ENCODE data around the gene SLC7A1.
"Not testable (repeated sequence)": the region's sequence is repeated elsewhere in the genome, so short reads cannot be mapped to it uniquely, and the experiment has no call there.

The SLC7A1 gene

DNA sequence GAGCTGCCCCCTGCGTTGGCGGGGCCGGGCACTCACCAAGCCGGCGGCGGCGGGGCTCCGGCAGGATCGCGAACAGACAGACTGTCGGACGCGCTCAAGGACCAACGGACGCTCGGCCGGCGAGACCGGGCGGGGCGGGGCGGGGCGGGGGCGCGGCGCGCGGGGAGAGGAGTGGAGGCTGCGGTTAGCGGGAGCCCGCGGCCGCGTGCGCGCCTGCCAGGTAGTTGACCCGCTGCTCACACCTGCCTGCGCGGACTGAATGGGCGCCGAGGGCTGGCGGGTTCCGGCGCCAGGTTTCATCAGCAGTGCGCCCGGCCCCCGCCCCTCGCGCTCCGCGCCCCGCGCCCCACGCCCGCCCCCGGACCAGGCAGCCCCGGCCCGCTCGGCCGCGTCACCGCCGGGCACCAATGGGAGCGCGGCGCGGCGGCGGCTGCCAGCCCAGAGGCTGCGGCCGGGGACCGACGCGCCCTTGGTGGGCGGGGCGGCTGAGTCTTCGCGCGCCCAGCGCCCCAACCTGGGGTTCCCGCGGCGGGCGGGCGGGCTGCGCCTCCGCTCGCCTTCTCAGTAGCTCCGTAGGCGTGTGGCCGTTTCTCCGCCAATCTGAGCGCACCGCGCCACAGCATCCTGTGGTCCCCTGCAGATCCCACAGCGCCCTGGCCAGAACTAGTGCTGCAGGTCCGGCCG lies at the start of gene SLC7A1:
TSS of gene SLC7A1 (minus strand) at position 309 of the 684 bp plus-strand sequence. CDS start 59,500 bp downstream, outside the sequence.
- peak; percentile 84 for DNase-seq (ENCODE audit: low spot score)

DNA sequence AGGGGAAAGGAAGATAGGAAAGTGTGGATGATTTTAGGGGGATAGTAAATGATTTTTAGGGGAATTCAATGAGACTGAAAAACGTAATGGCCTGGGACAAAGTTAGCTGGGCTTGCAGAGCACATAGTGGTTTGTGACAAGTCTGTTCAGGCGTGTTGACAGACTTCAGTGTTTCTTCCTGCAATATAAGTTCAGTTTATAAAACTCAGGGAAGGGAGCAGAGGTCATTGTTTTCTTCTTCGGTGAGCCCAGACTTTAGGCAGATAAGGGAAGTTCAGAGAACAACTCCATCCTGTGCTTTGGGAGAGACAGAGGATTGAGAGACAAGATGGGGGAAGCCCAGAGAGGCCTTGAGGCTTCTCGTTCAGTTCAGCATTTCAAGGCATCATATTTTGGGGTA lies 45.2 kb upstream of the SLC7A1 start:
- DNase-seq (ENCODE audit: low spot score), result no peak

DNA sequence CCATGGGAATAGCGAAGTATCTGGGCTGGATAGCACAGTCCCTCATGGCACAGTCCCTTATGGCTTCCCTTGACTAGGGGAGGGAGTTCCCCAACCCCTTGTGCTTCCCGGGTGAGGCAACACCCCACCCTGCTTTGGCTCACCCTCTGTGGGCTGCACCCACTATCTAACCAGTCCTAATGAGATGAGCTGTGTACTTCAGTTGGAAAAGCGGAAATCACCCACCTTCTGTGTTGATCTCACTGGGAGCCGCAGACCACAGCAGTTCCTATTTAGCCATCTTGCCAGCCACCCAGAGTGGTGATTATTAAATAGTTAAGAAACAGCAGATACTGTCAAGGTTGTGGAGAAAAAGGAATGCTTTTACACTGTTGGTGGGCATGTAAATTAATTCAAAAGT lies 41.3 kb upstream of the SLC7A1 start:
- DNase-seq (ENCODE audit: low spot score), result not testable (repeated sequence)

DNA sequence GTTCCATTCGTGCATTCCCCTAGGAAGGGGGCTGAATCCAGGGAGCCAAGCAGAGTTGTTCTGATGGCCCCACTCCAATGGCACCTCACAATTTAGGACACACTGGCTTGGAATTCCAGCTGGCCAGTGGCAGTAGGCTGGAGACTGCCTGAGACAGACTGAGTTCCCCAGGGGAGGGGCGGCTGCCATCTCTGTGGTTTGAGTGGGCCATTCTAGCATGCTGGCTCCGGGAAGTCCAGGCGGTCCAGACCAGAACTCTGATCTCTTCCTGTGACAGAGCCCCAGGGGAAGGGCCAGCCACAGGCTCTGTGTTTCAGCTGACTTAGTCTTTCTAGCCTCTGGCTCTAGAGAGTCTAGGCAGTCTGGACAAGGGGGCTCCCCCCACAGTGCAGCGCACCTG lies 29.5 kb upstream of the SLC7A1 start:
- DNase-seq (ENCODE audit: low spot score), result no peak

DNA sequence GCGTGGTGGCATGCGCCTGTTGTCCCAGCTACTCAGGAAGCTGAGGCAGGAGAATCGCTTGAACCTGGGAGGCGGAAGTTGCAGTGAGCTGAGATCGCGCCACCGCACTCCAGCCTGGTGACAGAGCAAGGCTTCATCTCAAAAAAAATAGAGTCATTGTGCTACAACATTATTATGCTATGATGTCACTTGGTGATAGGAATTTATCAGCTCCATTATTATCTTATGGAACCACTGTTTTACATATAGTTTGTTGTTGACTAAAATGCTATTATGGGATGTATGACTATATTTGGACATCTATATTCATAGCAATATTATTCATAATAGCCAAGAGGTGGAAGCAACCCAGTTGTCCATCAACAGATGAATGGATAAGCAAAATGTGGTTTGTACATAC lies 26.4 kb upstream of the SLC7A1 start:
- DNase-seq (ENCODE audit: low spot score), result no peak

DNA sequence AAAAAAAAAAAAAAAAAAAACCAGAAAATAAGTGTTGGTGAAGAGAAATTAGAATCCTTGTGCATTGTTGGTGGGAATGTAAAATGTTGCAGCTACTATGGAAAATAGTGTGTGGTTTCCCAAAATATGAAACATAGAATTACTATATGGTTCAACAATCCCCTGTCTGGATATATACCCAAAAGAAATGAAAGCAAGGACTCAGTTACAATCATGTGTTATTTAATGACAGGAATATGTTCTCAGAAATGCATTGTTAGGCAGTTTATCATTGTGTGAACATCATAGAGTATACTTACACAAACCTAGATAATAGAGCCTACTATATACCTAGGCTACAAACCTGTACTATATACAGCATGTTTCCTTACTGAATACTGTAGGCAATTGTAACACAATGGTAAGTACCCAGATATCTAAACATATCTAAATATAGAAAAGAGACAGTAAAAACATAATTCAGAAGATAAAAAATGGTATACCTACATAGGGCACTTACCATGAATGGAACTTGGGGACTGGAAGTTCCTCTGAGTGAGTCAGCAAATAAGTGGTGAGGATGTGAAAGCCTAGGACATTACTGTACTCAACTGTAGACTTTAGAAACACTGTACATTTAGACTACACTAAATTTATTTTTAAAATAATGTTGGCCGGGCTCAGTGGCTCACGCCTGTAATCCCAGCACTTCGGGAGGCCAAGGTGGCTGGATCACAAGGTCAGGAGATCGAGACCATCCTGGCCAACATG lies 25.7 kb upstream of the SLC7A1 start:
- no peak for DNase-seq (ENCODE audit: low spot score)

DNA sequence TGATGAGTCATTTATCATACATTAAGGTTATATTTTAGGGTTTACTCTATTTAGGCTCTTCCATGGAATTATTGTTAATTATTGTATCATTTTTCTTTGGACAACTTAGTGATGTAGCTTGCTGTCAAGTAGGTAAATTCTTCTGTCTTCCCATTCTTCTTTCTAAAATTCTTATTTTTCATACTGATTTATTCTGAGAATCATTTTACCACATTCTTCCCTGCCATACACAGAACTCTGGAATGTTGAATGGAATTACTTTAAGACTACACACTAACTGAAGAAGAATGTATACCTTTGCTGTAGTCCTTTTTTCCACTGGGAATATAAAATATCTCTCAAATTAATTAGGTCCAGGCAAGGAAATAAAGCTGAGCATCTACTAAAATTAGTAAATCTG lies 24.5 kb upstream of the SLC7A1 start:
- no peak for DNase-seq (ENCODE audit: low spot score)

DNA sequence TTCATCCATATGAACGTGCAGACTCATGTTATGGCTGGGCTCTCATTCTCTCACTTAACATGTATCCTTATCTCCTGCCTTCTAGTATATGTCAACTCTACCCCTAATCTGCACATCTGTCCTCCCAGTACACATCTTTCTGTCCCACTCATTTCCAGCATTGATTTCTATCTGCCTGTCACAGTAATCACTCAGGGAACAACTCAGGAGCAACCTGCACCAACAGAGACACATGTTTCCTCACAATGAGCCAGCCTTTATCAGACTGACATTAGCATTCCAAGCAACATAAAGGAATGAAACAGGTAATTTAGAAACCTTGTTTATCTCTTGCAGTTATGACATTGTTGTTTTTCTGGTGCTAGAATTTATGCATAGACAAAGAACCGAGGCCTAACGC lies 17.6 kb upstream of the SLC7A1 start:
- no peak for DNase-seq (ENCODE audit: low spot score)

DNA sequence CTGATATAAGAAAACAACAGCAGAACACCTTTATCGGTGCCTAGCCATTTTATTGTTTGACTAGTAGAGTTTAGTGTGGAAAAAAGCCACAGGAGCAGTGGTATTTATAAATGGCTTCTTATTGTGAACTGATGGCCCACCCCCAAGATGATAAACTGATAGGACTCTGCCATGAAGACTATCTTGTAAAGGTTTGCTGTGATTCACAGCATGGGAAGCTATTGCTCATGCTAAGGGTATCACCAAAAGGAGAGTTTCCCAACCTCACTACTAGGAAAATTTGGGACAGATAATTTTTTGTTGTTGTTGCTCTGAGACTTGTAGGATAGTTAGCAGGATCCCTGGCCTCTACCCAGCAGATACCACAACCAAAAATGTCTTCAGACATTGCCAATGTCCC lies 12.0 kb upstream of the SLC7A1 start:
- DNase-seq (ENCODE audit: low spot score), result no peak

DNA sequence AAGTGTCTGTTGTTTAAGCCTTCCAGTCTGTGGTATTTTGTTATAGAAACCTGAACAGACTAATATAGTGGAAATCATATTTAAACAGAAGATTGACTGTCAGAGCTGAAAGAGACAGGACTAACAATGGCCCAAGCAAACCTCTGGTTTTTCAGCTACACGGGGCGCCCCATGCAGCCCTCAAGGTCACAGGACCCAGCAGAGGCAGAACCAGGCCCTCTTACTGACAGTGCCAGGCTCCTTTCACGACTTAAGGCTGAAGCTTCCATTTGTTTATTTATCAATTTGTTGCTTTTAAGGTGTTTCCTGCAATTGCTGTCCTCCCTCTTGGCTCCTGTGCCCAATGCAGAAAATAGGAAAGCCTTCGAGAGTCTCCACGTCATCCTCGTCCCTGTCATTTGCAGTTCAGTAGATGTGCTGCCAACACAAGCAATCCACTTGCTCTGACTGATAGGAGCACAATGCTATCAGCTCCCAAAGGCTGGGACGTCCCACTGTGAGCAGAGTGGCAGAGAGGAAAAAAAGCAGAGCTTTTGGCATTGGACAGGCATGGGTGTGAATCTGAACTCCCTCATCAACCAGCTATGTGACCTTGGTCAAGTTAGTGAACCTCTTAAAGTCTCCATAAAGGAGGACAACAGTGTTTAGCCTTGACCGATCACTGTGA lies 10.5 kb upstream of the SLC7A1 start:
- no peak for DNase-seq (ENCODE audit: low spot score)

DNA sequence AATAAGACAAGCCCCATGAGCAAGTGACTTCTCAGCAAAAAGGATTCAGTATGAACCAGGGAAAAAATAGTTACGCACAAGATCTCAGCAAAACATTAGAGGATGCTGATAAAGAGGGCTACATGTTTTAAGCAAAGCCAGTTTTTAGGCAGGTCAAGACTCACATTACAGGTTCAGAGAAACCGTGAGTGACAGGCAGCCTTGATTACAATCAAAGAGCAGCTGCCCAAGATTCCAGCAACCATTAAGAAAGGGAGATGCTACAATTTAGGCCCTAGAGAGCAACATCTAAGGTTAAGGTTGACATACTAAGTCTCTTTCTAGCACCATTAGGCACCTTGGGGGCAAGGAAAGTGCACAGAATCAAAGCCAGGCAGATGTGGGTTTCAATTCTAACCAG lies 2.8 kb upstream of the SLC7A1 start:
- no peak for DNase-seq (ENCODE audit: low spot score)

DNA sequence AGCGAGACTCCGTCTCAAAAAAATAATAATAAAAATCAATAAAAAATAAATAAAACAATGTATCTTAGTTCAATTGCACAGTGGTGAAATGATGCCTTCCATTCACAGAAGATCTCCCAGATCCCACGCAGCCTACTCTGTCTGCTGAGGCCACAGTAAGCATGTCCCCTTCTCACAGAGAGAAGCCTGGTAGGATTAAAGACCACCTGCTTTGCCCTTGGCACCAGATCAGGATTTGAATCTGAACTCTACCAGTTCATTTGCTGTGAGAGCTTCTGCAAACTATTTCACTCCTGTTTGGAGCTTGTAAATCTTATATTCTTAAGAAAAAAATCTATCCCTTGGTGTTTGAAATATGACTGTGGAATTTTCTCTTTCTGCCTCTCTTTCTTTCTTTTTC lies 2.2 kb upstream of the SLC7A1 start:
- no peak for DNase-seq (ENCODE audit: low spot score)

DNA sequence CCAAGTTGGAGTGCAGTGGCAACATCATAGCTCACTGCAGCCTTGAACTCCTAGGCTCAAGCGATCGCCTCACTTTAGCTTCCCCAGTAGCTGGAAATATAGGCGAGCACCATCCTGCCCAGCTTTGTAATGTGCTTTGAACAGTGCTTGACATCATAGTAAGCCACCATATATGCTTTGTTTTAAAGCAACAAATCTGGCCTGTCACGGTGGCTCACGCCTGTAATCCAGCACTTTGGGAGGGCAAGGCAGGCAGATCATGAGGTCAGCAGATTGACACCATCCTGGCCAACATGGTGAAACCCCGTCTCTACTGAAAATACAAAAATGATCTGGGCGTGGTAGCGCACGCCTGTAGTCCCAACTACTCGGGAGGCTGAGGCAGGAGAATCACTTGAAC lies 1.8 kb upstream of the SLC7A1 start:
- no peak for DNase-seq (ENCODE audit: low spot score)

DNA sequence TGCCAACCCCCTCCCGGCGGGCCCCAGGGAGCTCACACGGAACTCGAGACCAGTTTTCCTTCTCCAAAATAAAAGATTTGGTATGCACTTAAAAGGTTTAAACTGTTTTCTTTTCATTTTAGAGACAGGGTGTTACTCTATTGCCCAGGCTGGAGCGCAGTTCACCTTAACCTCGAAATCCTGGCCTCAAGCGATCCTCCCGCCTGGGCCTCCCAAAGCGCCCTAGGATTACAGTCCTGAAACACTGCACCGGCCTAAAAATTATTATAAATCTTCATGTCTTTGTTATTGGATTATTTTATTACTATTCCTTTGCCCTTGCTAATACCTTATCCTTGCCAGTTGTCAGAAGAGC lies 553 bp upstream of the SLC7A1 start:
- no peak for DNase-seq (ENCODE audit: low spot score)

DNA sequence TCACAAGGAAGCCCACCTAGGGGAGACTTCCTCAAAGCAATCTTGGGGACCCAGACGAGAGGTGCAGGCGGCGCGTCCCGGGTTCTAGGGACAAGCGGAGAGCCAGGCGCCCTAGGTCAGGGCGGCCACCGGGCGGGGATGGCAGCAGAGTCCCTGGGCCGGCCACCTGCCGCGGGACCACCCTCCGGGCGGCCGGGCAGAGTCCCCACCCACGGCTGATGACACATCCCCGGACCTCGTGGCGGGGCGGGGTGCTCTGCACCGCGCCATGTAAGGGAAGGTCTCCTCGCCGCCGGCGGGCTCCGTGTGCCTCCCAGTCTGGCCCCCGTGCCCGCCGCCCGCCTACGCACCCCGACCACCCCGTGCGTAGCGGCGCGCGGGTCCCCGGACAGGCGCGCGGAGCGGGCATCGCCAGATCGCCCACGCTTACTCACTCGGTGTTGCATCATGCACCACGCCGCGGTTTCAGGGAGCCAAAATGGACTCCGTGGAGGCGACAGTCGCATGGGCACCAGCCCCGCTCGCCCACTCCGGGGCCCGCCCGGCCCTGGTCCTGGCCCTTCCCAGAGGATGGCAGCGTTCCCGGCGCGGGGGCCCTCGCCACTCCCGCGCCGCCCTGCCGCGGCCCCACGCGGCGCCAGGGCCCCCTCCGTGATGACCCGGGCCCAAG lies 643 bp downstream of the SLC7A1 start:
- peak; percentile 69 for DNase-seq (ENCODE audit: low spot score)

DNA sequence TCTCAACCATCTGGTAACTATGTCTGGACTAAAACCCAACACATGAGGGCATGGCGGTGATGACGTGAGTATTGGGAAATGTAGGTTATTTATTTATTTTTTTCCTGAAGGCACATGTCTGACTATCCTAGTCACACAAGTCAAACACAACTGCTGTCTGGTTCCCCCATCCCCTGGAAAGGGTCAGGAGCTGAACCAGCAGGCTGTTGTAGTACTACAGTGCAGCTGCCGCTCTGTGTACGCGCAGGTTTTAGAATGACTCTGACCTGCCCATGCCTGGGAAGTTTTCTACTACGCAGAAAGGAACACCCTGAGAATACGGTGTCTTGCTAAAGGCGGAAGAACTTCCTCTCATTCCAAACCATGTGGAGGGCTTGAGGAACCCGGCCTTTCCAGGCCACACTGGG lies 1.2 kb downstream of the SLC7A1 start:
- no peak for DNase-seq (ENCODE audit: low spot score)

DNA sequence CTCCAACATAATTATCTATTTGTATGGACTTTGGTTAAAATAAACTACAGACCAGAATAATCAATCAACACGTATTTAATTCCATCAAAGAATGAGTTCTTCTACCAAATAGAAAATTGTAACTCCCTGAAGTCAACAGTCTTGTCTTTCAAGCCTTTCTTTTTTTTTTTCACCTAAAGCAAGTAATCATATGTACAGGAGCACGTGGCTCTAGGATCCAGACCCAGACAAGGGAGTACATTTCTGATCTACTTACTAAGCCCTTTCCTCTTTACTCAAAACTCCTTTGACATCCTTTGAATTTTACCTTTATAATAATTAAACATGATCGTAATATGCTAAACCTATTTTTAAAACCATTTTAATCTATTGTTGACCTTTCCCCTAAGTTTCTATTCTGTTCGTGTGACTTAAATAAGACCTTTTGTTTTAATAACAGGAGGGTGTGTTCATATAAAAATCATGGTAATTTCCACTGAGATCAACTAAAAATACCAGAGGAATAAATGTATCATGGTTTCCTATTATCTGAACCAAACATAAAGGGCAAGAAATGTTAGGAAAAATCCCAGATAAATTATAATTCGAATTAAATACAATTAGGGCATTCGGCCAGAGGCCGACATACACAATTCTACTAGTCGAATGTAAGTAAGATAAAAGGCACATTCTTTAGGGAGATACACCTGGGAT lies 1.7 kb downstream of the SLC7A1 start:
- DNase-seq (ENCODE audit: low spot score), result no peak

DNA sequence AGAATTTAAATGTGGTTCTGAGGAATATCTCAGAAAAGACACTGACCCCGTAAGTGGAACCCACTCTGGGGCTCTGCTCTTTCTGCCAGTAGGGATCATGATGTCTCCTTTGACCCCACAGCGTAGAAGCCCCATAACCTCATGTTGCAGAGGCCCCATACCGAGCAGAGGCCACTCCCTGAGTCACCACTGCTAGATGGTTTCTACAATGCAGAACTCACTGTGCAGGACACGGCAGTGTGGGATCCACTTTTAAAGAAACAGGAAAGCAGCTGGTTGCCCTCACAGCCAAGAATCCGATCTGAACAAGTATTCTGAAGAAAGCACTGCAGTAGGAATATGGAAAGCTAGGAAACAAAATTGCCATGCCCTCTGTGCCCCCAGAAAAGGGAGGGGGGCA lies 4.2 kb downstream of the SLC7A1 start:
- no peak for DNase-seq (ENCODE audit: low spot score)

DNA sequence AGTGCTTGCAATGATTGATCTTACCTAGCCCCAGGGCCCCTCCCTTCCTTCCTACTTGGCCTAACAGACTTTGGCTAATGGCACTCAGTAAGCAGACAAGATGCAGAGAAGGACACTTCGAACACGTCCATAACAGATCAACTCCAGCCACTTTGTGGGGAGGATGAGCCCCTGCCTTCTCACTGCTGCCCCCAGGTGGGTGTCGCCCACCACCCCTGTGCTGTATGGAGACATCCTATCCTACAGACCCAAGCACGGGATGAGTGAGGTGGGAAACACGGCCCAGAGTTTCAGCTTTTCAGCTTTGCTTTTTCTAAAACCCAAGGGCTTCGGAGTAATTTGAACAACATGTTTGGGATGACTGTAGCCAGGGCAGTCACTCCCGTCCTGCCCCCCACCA lies 5.5 kb downstream of the SLC7A1 start:
- DNase-seq (ENCODE audit: low spot score), result no peak

DNA sequence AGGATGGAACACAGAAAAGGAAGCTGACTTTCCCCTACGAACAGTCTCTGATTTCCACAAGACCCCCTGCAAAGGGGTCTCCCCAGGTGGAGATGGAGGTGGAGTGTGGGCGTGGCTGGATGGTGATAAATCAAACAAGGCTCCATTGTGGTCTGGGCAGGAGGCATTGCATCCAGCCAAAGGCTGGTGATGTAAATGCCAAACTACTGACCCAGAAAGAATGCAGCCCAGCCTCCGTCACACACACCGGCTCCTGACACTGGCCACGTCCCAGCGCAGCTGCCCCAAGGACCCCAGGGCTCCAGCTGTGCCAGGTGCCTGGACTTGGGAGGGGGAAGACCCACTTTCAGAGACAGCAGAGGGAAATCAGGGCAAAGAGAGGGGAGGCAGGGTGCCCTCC lies 6.3 kb downstream of the SLC7A1 start:
- DNase-seq (ENCODE audit: low spot score), result no peak

DNA sequence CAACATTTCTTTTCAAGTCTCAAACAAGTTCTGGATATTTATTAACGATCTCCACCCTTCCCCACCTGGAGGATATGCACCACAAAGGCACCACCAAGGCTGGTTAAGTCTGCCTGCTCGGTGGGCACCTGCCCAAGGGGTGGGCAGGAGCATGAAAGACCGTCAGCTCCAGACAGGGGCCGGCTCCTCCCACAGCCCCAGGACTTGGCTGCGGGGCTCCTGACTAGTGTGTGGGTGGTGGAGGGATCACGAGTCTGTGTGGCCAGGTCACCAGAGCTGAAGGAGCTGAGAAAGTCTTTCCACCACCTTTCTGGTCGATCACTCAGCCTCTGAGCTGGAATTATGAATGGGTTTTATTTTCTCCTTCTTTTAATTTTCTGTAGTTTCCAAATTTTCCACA lies 7.8 kb downstream of the SLC7A1 start:
- DNase-seq (ENCODE audit: low spot score), result no peak

DNA sequence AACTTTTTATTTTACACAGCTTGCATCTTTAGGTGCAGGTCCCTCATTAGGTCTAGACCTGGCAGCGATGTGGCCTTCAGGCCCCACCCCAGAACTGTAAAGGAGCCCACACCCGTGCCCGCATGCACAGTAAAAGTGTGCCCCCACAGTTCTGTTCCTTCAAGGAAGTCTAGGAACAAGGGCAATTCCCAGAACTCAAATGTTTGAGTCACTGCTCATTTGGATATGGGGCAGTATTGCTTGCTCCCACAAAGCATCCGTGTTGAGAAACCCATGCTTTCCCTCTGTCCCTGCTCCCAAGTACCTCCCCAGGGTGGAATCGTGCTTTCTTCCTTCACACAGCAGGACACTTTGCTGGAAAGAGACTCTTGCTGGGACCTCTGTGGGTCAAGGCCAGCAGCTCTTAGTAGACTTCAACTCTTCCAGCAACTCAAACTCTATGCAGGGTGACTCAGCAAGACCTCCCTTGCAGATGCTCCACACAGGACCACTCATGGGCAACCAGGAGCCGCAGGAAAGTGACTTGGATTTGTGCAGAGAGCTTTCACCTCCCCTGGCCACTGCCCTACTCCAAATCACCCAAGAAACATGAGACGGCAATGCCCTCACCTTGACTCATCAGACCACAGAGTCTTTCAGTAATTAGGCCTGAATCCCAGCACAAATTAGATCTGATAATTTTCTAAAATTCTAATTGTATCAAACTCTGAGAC lies 12.3 kb downstream of the SLC7A1 start:
- no peak for DNase-seq (ENCODE audit: low spot score)
